Measurements from ENCODE around the gene GDF11. TPM values are rescaled to one million over a fixed set of nuclear protein-coding genes. Genes with fewer than 3 reads are reported as not detected.
A peak's percentile ranks its signal among the peaks of the same experiment; 100 is the strongest.

The GDF11 gene
- total and polyA plus RNA-seq, 2 of the 4 experiments (the other 2 are of a cell fraction), result 2.7 to 12.9 TPM

GRCh38 chr12:55723516-55724225 lies 19.3 kb upstream of the GDF11 start:
- no peak overlapping the region for H3K4me3 ChIP-seq (ENCODE audit: insufficient read depth, low read depth, low read length)
- H3K14ac ChIP-seq (replicated peaks; ENCODE audit: low read depth, low read length), result no peak overlapping the region
- H4K91ac ChIP-seq (ENCODE audit: insufficient read depth, low read depth, low read length), result no peak overlapping the region
- no peak overlapping the region for H3K27ac ChIP-seq (ENCODE audit: insufficient read depth, low read length)
- dilution Hi-C loops (cut with HindIII; ENCODE audit: low sequenced_read_pairs, unreplicated experiment), result no loop called here
- peaks cover 68% of the 10 kb centered on the region for H4K20me1 ChIP-seq (ENCODE audit: insufficient read depth, low read length)
- no peak overlapping the region for H3K56ac ChIP-seq (ENCODE audit: extremely low read depth, insufficient read depth, low read length)
- peaks cover 15 to 65% of the 10 kb centered on the region in 2 experiments for H3K79me1 ChIP-seq (ENCODE audit: low read depth in 1 of 2, low read length in 2 of 2)
- ChIA-PET CTCF (no interaction called here), POLR2A (ENCODE audit: unreplicated experiment) (no interaction called here)
- no peak for ATAC-seq (ENCODE audit: low read depth)
- H3K23ac ChIP-seq (ENCODE audit: low read depth, low read length), result no peak overlapping the region
- H2AK5ac ChIP-seq (ENCODE audit: low read depth, low read length), result no peak overlapping the region; the same call in 1 of the 2 replicates
- TF ChIP-seq RFX5 (IDR thresholded peaks at IDR 0.05; ENCODE audit: low read depth, low read length) (0 out of 2 replicates have a peak, but pooled peaks have one; percentile 8), MXI1 (IDR thresholded peaks at IDR 0.05; ENCODE audit: borderline replicate concordance, low read depth, low read length) (no peak), CHD1 (IDR thresholded peaks at IDR 0.05; ENCODE audit: low read depth, low read length) (no peak), POLR2A (IDR thresholded peaks at IDR 0.05; ENCODE audit: low read depth, low read length) (no peak; the same call in 1 of the 2 replicates), BHLHE40 (IDR thresholded peaks at IDR 0.05; ENCODE audit: low read depth, low read length) (no peak)
- TF ChIP-seq, protein P1, sequence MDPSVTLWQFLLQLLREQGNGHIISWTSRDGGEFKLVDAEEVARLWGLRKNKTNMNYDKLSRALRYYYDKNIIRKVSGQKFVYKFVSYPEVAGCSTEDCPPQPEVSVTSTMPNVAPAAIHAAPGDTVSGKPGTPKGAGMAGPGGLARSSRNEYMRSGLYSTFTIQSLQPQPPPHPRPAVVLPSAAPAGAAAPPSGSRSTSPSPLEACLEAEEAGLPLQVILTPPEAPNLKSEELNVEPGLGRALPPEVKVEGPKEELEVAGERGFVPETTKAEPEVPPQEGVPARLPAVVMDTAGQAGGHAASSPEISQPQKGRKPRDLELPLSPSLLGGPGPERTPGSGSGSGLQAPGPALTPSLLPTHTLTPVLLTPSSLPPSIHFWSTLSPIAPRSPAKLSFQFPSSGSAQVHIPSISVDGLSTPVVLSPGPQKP (IDR thresholded peaks at IDR 0.05; ENCODE audit: borderline replicate concordance, low read depth, low read length), result no peak
- no peaks in the 10 kb centered on the region for H3K9me3 ChIP-seq (ENCODE audit: control insufficient read depth, insufficient read depth, low read length)
- no peak overlapping the region for H3K4me2 ChIP-seq (ENCODE audit: low read depth, low read length)
- no peak overlapping the region for H4K5ac ChIP-seq (ENCODE audit: low read depth, low read length)
- no peak overlapping the region for H2BK20ac ChIP-seq (ENCODE audit: low read depth, low read length)
- peak overlapping the region; percentile 5 for H2AFZ ChIP-seq (replicated peaks; ENCODE audit: low read length, poor library complexity)
- peaks cover 12% of the 10 kb centered on the region; the same call in 1 of the 2 replicates for H3K9me1 ChIP-seq (ENCODE audit: insufficient read depth, low read length)
- 91% methylated on average over 8 of the region's 10 CpGs; no CpG with 5 or more reads in 1 of the 2 experiments for WGBS, 2 experiments (ENCODE audit: extremely low coverage in 2 of 2, insufficient read length in 1 of 2)
- in situ Hi-C loops (cut with MboI; ENCODE audit: low sequenced_read_pairs), result no loop called here
- no peak overlapping the region for H4K8ac ChIP-seq (ENCODE audit: low read depth in 2 of 2, low read length in 2 of 2)
- H3K4me1 ChIP-seq (ENCODE audit: control insufficient read depth, insufficient read depth, low read length), result peaks cover 23% of the 10 kb centered on the region
- H3K4ac ChIP-seq (ENCODE audit: low read depth, low read length), result no peak overlapping the region
- no peak overlapping the region for H2BK5ac ChIP-seq (ENCODE audit: low read depth, low read length, poor library complexity, severe bottlenecking)
- H3K9ac ChIP-seq (ENCODE audit: low read depth, low read length), result no peak overlapping the region
- peaks cover 45% of the 10 kb centered on the region for H3K36me3 ChIP-seq (ENCODE audit: control insufficient read depth, insufficient read depth, low read length)
- DNase-seq, result no peak
- no peak overlapping the region for H2BK15ac ChIP-seq (ENCODE audit: low read depth, low read length)
- H2AK9ac ChIP-seq (replicated peaks; ENCODE audit: low read depth, low read length, poor library complexity), result peak overlapping the region; percentile 17
- no TSS peak for BruUV-seq (replicated peaks)
- intact Hi-C loops (cut with micrococcal nuclease), result no loop called here
- no peaks in the 10 kb centered on the region for H3K27me3 ChIP-seq (ENCODE audit: control insufficient read depth, insufficient read depth, low read length)
- H3K18ac ChIP-seq (ENCODE audit: low read depth, low read length), result no peak overlapping the region
- no peak overlapping the region for H2BK120ac ChIP-seq (ENCODE audit: low read depth, low read length)

All from IMR-90 (cell line).